ENCODE measurements around the gene ZFYVE9. TPM values are rescaled to one million over a fixed set of nuclear protein-coding genes. Genes with fewer than 3 reads are reported as not detected.

Gene ZFYVE9
- total and polyA plus RNA-seq, 2 of the 13 experiments (the other 11 are each of a cell fraction or from before 2014, with no cell fraction given): 9.2 to 19.8 TPM

DNA sequence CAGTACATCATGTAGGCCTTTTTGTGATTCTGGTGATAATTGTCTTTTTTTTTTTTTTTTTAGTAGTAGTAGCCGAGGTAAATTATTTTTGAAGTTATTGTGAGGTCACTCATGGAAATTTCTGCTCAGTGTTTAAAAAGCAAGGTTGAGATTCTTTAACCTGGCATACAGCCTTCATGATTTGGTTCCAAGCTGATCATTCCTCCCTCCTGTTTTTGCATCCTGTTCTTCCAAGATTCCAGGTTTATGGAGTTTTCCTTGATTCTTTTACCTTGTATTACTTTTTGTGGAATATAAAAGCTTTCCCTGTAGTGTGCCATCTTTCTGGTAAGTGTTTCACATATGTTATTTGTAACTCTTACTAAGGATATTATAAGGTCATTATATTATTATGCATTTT is 9.1 kb downstream of the ZFYVE9 start:
- DNase-seq (ENCODE audit: low spot score): no peak
- ChIA-PET POLR2A (interaction anchor here (0.9 kb wide), 1 partner anchor 8 kb away, joined by 3 read pairs; no protein-coding TSS in a partner anchor), CTCF (ENCODE audit: low intra/inter-chr PET ratio, low total read pairs) (no interaction called here)
- in situ Hi-C loops (cut with HindIII; ENCODE audit: extremely low pct_ligation_motif_present, low pct_unique_long_range_greater_than_20kb) (no loop called here), intact Hi-C loops (cut with micrococcal nuclease; ENCODE audit: unreplicated experiment) (no loop called here)
- Histone ChIP-seq H2AFZ (ENCODE audit: low read length) (no peak overlapping the region), H3K4me3 (replicated peaks in 1 of 3; ENCODE audit: insufficient read depth in 1 of 3, low read depth in 2 of 3, low read length in 3 of 3) (no peak overlapping the region), H3K27me3 (ENCODE audit: control insufficient read depth in 1 of 2, insufficient read depth in 2 of 2, low read length in 2 of 2) (no peaks in the 10 kb centered on the region), H3K9me3 (ENCODE audit: low read length) (no peaks in the 10 kb centered on the region), H3K79me2 (ENCODE audit: insufficient read depth, low read length) (peaks cover 78% of the 10 kb centered on the region), H3K36me3 (replicated peaks in 1 of 2; ENCODE audit: control insufficient read depth in 1 of 2, insufficient read depth in 2 of 2, low read length in 2 of 2) (no peaks in the 10 kb centered on the region), H4K20me1 (ENCODE audit: insufficient read depth, low read length) (peaks cover 3% of the 10 kb centered on the region; the same call in 1 of the 2 replicates), H3K4me2 (ENCODE audit: low read depth, low read length) (no peak overlapping the region), H3K9ac (ENCODE audit: insufficient read depth, low read depth, low read length) (no peak overlapping the region), H3K27ac (ENCODE audit: extremely low read length, insufficient read depth, low read length) (no peak overlapping the region), H3K4me1 (ENCODE audit: insufficient read depth, low read length) (peaks cover 21% of the 10 kb centered on the region)
- FAIRE-seq: no peak
- TF ChIP-seq, protein P1, sequence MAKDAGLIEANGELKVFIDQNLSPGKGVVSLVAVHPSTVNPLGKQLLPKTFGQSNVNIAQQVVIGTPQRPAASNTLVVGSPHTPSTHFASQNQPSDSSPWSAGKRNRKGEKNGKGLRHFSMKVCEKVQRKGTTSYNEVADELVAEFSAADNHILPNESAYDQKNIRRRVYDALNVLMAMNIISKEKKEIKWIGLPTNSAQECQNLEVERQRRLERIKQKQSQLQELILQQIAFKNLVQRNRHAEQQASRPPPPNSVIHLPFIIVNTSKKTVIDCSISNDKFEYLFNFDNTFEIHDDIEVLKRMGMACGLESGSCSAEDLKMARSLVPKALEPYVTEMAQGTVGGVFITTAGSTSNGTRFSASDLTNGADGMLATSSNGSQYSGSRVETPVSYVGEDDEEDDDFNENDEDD (CRISPR knock-in tag; IDR thresholded peaks at IDR 0.05; ENCODE audit: borderline replicate concordance): no peak
- TF ChIP-seq, protein P2, sequence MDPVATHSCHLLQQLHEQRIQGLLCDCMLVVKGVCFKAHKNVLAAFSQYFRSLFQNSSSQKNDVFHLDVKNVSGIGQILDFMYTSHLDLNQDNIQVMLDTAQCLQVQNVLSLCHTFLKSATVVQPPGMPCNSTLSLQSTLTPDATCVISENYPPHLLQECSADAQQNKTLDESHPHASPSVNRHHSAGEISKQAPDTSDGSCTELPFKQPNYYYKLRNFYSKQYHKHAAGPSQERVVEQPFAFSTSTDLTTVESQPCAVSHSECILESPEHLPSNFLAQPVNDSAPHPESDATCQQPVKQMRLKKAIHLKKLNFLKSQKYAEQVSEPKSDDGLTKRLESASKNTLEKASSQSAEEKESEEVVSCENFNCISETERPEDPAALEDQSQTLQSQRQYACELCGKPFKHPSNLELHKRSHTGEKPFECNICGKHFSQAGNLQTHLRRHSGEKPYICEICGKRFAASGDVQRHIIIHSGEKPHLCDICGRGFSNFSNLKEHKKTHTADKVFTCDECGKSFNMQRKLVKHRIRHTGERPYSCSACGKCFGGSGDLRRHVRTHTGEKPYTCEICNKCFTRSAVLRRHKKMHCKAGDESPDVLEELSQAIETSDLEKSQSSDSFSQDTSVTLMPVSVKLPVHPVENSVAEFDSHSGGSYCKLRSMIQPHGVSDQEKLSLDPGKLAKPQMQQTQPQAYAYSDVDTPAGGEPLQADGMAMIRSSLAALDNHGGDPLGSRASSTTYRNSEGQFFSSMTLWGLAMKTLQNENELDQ (CRISPR knock-in tag; IDR thresholded peaks at IDR 0.05; ENCODE audit: borderline replicate concordance): no peak
- TF ChIP-seq, protein P3, sequence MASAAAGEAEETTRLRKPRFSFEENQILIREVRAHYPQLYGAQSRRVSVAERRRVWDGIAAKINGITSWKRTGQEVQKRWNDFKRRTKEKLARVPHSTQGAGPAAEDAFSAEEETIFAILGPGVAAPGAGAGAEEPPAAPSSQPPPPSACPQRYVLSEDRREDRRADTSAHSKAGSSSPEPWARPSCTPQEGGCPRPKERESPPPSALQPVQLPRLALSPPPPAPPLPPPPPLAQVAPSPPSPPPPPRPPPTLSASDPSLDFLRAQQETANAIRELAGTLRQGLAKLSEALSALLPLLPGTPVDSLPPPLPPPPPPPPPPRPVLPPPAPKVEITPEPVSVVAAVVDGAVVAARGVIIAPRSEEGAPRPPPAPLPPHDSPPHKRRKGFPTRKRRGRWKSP (CRISPR knock-in tag; IDR thresholded peaks at IDR 0.05): no peak
- no peak for TF ChIP-seq ZFP36 (IDR thresholded peaks at IDR 0.05; ENCODE audit: borderline replicate concordance, low read depth, low read length, partially characterized antibody)
- TF ChIP-seq, protein P4, sequence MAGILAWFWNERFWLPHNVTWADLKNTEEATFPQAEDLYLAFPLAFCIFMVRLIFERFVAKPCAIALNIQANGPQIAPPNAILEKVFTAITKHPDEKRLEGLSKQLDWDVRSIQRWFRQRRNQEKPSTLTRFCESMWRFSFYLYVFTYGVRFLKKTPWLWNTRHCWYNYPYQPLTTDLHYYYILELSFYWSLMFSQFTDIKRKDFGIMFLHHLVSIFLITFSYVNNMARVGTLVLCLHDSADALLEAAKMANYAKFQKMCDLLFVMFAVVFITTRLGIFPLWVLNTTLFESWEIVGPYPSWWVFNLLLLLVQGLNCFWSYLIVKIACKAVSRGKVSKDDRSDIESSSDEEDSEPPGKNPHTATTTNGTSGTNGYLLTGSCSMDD (CRISPR knock-in tag; IDR thresholded peaks at IDR 0.05): no peak
- no peak for TF ChIP-seq SIN3A (IDR thresholded peaks at IDR 0.05; ENCODE audit: borderline replicate concordance, low read depth, low read length)
- TF ChIP-seq, protein P5, sequence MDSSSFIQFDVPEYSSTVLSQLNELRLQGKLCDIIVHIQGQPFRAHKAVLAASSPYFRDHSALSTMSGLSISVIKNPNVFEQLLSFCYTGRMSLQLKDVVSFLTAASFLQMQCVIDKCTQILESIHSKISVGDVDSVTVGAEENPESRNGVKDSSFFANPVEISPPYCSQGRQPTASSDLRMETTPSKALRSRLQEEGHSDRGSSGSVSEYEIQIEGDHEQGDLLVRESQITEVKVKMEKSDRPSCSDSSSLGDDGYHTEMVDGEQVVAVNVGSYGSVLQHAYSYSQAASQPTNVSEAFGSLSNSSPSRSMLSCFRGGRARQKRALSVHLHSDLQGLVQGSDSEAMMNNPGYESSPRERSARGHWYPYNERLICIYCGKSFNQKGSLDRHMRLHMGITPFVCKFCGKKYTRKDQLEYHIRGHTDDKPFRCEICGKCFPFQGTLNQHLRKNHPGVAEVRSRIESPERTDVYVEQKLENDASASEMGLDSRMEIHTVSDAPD (CRISPR knock-in tag; IDR thresholded peaks at IDR 0.05): no peak
- no peak for TF ChIP-seq U2AF1 (optimal IDR thresholded peaks at IDR 0.05; ENCODE audit: low read depth, low read length)
- TF ChIP-seq, protein P6, sequence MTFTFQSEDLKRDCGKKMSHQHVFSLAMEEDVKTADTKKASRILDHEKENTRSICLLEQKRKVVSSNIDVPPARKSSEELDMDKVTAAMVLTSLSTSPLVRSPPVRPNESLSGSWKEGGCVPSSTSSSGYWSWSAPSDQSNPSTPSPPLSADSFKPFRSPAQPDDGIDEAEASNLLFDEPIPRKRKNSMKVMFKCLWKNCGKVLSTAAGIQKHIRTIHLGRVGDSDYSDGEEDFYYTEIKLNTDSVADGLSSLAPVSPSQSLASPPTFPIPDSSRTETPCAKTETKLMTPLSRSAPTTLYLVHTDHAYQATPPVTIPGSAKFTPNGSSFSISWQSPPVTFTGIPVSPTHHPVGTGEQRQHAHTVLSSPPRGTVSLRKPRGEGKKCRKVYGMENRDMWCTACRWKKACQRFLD (CRISPR knock-in tag; IDR thresholded peaks at IDR 0.05; ENCODE audit: borderline replicate concordance): no peak
- TF ChIP-seq ZNF230 (CRISPR knock-in tag; IDR thresholded peaks at IDR 0.05): no peak
- TF ChIP-seq CREB1 (IDR thresholded peaks at IDR 0.05): no peak
- no peak for TF ChIP-seq CREB1 (CRISPR knock-in tag; IDR thresholded peaks at IDR 0.05)
- TF ChIP-seq IRX3 (CRISPR knock-in tag; IDR thresholded peaks at IDR 0.05; ENCODE audit: borderline replicate concordance, low read depth): no peak
- no peak for TF ChIP-seq ZNF652 (CRISPR knock-in tag; IDR thresholded peaks at IDR 0.05; ENCODE audit: borderline replicate concordance, low read depth)
- no TSS peak for BruUV-seq (replicated peaks)
- 92% methylated on average over 1 of the region's 1 CpG for WGBS (ENCODE audit: low lambda C conversion rate)
- ATAC-seq: no peak

Data from HepG2 (cell line).